GM10266 (cell line): ENCODE measurements around the gene IRF2.

Experiments used
- DNase-seq: peaks from one replicate; pipeline ENCODE4 v3.0.0; 2012; ENCODE audit errors: extremely low spot score
- CTCF ChIP-seq: IDR thresholded peaks from 2 replicates; pipeline ENCODE4 v1.5.1; 2012; ENCODE audit warnings: mild to moderate bottlenecking, low read depth; ENCODE audit not compliant: control insufficient read depth, insufficient read depth; ENCODE audit errors: missing control alignments

IRF2 gene

GRCh38 chr4:184450045-184450444, 24.3 kb downstream of the IRF2 start:
- TF ChIP-seq CTCF = no peak
- DNase-seq = no peak

- DNase-seq = peak; percentile 37
Measured at GRCh38 chr4:184448821-184449220, 25.5 kb downstream of the IRF2 start.

GRCh38 chr4:184448141-184448540, 26.2 kb downstream of the IRF2 start:
- DNase-seq = no peak
- TF ChIP-seq CTCF = no peak

More at GRCh38 chr4:184448821-184449220, 25.5 kb downstream of the IRF2 start:
- no peak for TF ChIP-seq CTCF

GRCh38 chr4:184447664-184448063, 26.7 kb downstream of the IRF2 start:
- no peak for TF ChIP-seq CTCF
- DNase-seq = no peak

GRCh38 chr4:184446132-184446658, 28.2 kb downstream of the IRF2 start:
- no peak for TF ChIP-seq CTCF
- DNase-seq = no peak

- DNase-seq = peak; percentile 70
- TF ChIP-seq CTCF = no peak
Measured at GRCh38 chr4:184444953-184445309, 29.4 kb downstream of the IRF2 start.

GRCh38 chr4:184444215-184444952, 30.0 kb downstream of the IRF2 start:
- TF ChIP-seq CTCF = no peak
- DNase-seq = no peak
